ENCODE measurements around the gene JMJD1C. TPM values are rescaled to one million over a fixed set of nuclear protein-coding genes. Genes with fewer than 3 reads are reported as not detected.
A peak's percentile ranks its signal among the peaks of the same experiment; 100 is the strongest.

Gene JMJD1C
- total and polyA plus RNA-seq, 4 donors: 61.8 to 187 (median 99.9) TPM

GRCh38 chr10:63466144-63466935, 563 bp upstream of the JMJD1C start:
- Histone ChIP-seq H3K36me3 (ENCODE audit: control insufficient read depth, insufficient read depth, low read length) (peaks cover 2% of the 10 kb centered on the region), H3K27ac (ENCODE audit: low read depth, low read length) (peak overlapping the region; percentile 99), H3K27me3 (ENCODE audit: control insufficient read depth, insufficient read depth, low read length) (no peaks in the 10 kb centered on the region), H3K4me1 (ENCODE audit: control insufficient read depth, insufficient read depth, low read length) (no peaks in the 10 kb centered on the region), H3K9me3 (ENCODE audit: control insufficient read depth, insufficient read depth, low read length) (no peaks in the 10 kb centered on the region), H3K4me3 (ENCODE audit: low read depth, low read length) (peak overlapping the region; percentile 97)
- DNase-seq (ENCODE audit: low read depth in 4 of 6, low spot score in 6 of 6): peak; percentile 23 to 84 (median 58)
- under 1% methylated on average over 15 of the region's 27 CpGs for WGBS (ENCODE audit: insufficient coverage)

- H3K27me3 ChIP-seq (ENCODE audit: control insufficient read depth, insufficient read depth, low read length): no peaks in the 10 kb centered on the region
- peak; percentile 15 to 74 (median 34) for DNase-seq (ENCODE audit: low read depth in 4 of 6, low spot score in 6 of 6)
- 4% methylated on average over 32 of the region's 35 CpGs for WGBS (ENCODE audit: insufficient coverage)
- peak overlapping the region; percentile 97 for H3K4me3 ChIP-seq (ENCODE audit: low read depth, low read length)
- H3K36me3 ChIP-seq (ENCODE audit: control insufficient read depth, insufficient read depth, low read length): peaks cover 2% of the 10 kb centered on the region
- H3K9me3 ChIP-seq (ENCODE audit: control insufficient read depth, insufficient read depth, low read length): no peaks in the 10 kb centered on the region
- H3K4me1 ChIP-seq (ENCODE audit: control insufficient read depth, insufficient read depth, low read length): no peaks in the 10 kb centered on the region
- peak overlapping the region; percentile 99 for H3K27ac ChIP-seq (ENCODE audit: low read depth, low read length)
Measured at GRCh38 chr10:63464402-63465292, 1.1 kb downstream of the JMJD1C start.

- H3K36me3 ChIP-seq (ENCODE audit: control insufficient read depth, insufficient read depth, low read length): peaks cover 2% of the 10 kb centered on the region
- H3K27me3 ChIP-seq (ENCODE audit: control insufficient read depth, insufficient read depth, low read length): no peaks in the 10 kb centered on the region
- no peak overlapping the region for H3K4me3 ChIP-seq (ENCODE audit: low read depth, low read length)
- no peaks in the 10 kb centered on the region for H3K9me3 ChIP-seq (ENCODE audit: control insufficient read depth, insufficient read depth, low read length)
- no peak for DNase-seq (ENCODE audit: low read depth in 4 of 6, low spot score in 6 of 6)
- 78% methylated on average over 1 of the region's 1 CpG for WGBS (ENCODE audit: insufficient coverage)
- no peak overlapping the region for H3K27ac ChIP-seq (ENCODE audit: low read depth, low read length)
- H3K4me1 ChIP-seq (ENCODE audit: control insufficient read depth, insufficient read depth, low read length): no peaks in the 10 kb centered on the region
Measured at GRCh38 chr10:63462442-63462841, 3.3 kb downstream of the JMJD1C start.

GRCh38 chr10:63458177-63458576, 7.6 kb downstream of the JMJD1C start:
- DNase-seq (ENCODE audit: low read depth in 4 of 6, low spot score in 6 of 6): no peak
- H3K36me3 ChIP-seq (ENCODE audit: control insufficient read depth, insufficient read depth, low read length): no peaks in the 10 kb centered on the region
- H3K27me3 ChIP-seq (ENCODE audit: control insufficient read depth, insufficient read depth, low read length): no peaks in the 10 kb centered on the region
- no peak overlapping the region for H3K4me3 ChIP-seq (ENCODE audit: low read depth, low read length)
- no peaks in the 10 kb centered on the region for H3K4me1 ChIP-seq (ENCODE audit: control insufficient read depth, insufficient read depth, low read length)
- no CpG with 5 or more reads among the region's 2 CpGs for WGBS (ENCODE audit: insufficient coverage)
- no peaks in the 10 kb centered on the region for H3K9me3 ChIP-seq (ENCODE audit: control insufficient read depth, insufficient read depth, low read length)
- no peak overlapping the region for H3K27ac ChIP-seq (ENCODE audit: low read depth, low read length)

- WGBS (ENCODE audit: insufficient coverage): 80% methylated on average over 1 of the region's 2 CpGs
Measured at GRCh38 chr10:63457594-63457993, 8.2 kb downstream of the JMJD1C start.

GRCh38 chr10:63456437-63457210, 9.2 kb downstream of the JMJD1C start:
- Histone ChIP-seq H3K27me3 (ENCODE audit: control insufficient read depth, insufficient read depth, low read length) (no peaks in the 10 kb centered on the region), H3K9me3 (ENCODE audit: control insufficient read depth, insufficient read depth, low read length) (no peaks in the 10 kb centered on the region), H3K4me3 (ENCODE audit: low read depth, low read length) (no peak overlapping the region), H3K4me1 (ENCODE audit: control insufficient read depth, insufficient read depth, low read length) (no peaks in the 10 kb centered on the region), H3K36me3 (ENCODE audit: control insufficient read depth, insufficient read depth, low read length) (no peaks in the 10 kb centered on the region), H3K27ac (ENCODE audit: low read depth, low read length) (no peak overlapping the region)
- DNase-seq (ENCODE audit: low read depth in 4 of 6, low spot score in 6 of 6): peak in 1 of 6 donors; percentile 45
- 100% methylated on average over 1 of the region's 2 CpGs for WGBS (ENCODE audit: insufficient coverage)

More at GRCh38 chr10:63457594-63457993, 8.2 kb downstream of the JMJD1C start:
- no peaks in the 10 kb centered on the region for H3K4me1 ChIP-seq (ENCODE audit: control insufficient read depth, insufficient read depth, low read length)
- H3K27me3 ChIP-seq (ENCODE audit: control insufficient read depth, insufficient read depth, low read length): no peaks in the 10 kb centered on the region
- H3K4me3 ChIP-seq (ENCODE audit: low read depth, low read length): no peak overlapping the region
- H3K27ac ChIP-seq (ENCODE audit: low read depth, low read length): no peak overlapping the region
- H3K36me3 ChIP-seq (ENCODE audit: control insufficient read depth, insufficient read depth, low read length): no peaks in the 10 kb centered on the region
- H3K9me3 ChIP-seq (ENCODE audit: control insufficient read depth, insufficient read depth, low read length): no peaks in the 10 kb centered on the region
- DNase-seq (ENCODE audit: low read depth in 4 of 6, low spot score in 6 of 6): peak in 1 of 6 donors; percentile 25

- no peaks in the 10 kb centered on the region for H3K36me3 ChIP-seq (ENCODE audit: control insufficient read depth, insufficient read depth, low read length)
- no peak overlapping the region for H3K27ac ChIP-seq (ENCODE audit: low read depth, low read length)
- H3K27me3 ChIP-seq (ENCODE audit: control insufficient read depth, insufficient read depth, low read length): no peaks in the 10 kb centered on the region
- no peaks in the 10 kb centered on the region for H3K4me1 ChIP-seq (ENCODE audit: control insufficient read depth, insufficient read depth, low read length)
- no peak for DNase-seq (ENCODE audit: low read depth in 4 of 6, low spot score in 6 of 6)
- no peak overlapping the region for H3K4me3 ChIP-seq (ENCODE audit: low read depth, low read length)
- no peaks in the 10 kb centered on the region for H3K9me3 ChIP-seq (ENCODE audit: control insufficient read depth, insufficient read depth, low read length)
Measured at GRCh38 chr10:63455507-63455906, 10.3 kb downstream of the JMJD1C start.

- Histone ChIP-seq H3K4me3 (ENCODE audit: low read depth, low read length) (no peak overlapping the region), H3K27ac (ENCODE audit: low read depth, low read length) (no peak overlapping the region), H3K9me3 (ENCODE audit: control insufficient read depth, insufficient read depth, low read length) (no peaks in the 10 kb centered on the region), H3K27me3 (ENCODE audit: control insufficient read depth, insufficient read depth, low read length) (no peaks in the 10 kb centered on the region), H3K36me3 (ENCODE audit: control insufficient read depth, insufficient read depth, low read length) (no peaks in the 10 kb centered on the region), H3K4me1 (ENCODE audit: control insufficient read depth, insufficient read depth, low read length) (no peaks in the 10 kb centered on the region)
- WGBS (ENCODE audit: insufficient coverage): no CpG with 5 or more reads among the region's 2 CpGs
- DNase-seq (ENCODE audit: low read depth in 4 of 6, low spot score in 6 of 6): no peak
Measured at GRCh38 chr10:63454631-63455030, 11.1 kb downstream of the JMJD1C start.

GRCh38 chr10:63452524-63452923, 13.3 kb downstream of the JMJD1C start:
- Histone ChIP-seq H3K4me3 (ENCODE audit: low read depth, low read length) (no peak overlapping the region), H3K9me3 (ENCODE audit: control insufficient read depth, insufficient read depth, low read length) (no peaks in the 10 kb centered on the region), H3K27ac (ENCODE audit: low read depth, low read length) (no peak overlapping the region), H3K36me3 (ENCODE audit: control insufficient read depth, insufficient read depth, low read length) (no peaks in the 10 kb centered on the region), H3K4me1 (ENCODE audit: control insufficient read depth, insufficient read depth, low read length) (no peaks in the 10 kb centered on the region), H3K27me3 (ENCODE audit: control insufficient read depth, insufficient read depth, low read length) (no peaks in the 10 kb centered on the region)
- DNase-seq (ENCODE audit: low read depth in 4 of 6, low spot score in 6 of 6): no peak

All from spinal cord (tissue), 10 donors.